NT2/D1 (cell line): Measurements from ENCODE around the gene DPPA5.

ENCODE experiments used
- SUZ12 ChIP-seq: IDR thresholded peaks from 2 replicates; pipeline ENCODE4 v1.6.1; 2011; ENCODE audit not compliant: insufficient read length, insufficient read depth; ENCODE audit errors: extremely low read depth
- YY1 ChIP-seq: IDR thresholded peaks from 2 replicates; pipeline ENCODE4 v1.6.1; 2011; ENCODE audit not compliant: insufficient read length, insufficient read depth
- ZNF274 ChIP-seq: IDR thresholded peaks from 2 replicates; pipeline ENCODE4 v1.6.1; 2011; ENCODE audit warnings: mild to moderate bottlenecking, low read depth, low read length

- TF ChIP-seq ZNF274 (no peak), SUZ12 (no peak), YY1 (no peak)
These were observed 15.1 kb upstream of the DPPA5 start for GRCh38 chr6:73369157-73369556.
